Measurements from ENCODE around the gene ELAVL2. TPM values are rescaled to one million over a fixed set of nuclear protein-coding genes. Genes with fewer than 3 reads are reported as not detected.

ELAVL2 gene
- total and polyA plus RNA-seq, 2 donors (not counting 3 experiments of a cell fraction or from before 2014, with no cell fraction given): 0.06 to 0.20 TPM

GRCh38 chr9:23812673-23813072, 13.4 kb downstream of the ELAVL2 start:
- H3K9ac ChIP-seq (replicated peaks; ENCODE audit: extremely low read depth, insufficient read depth, low read length): no peak overlapping the region
- CTCF ChIA-PET: no interaction called here
- POLR2A ChIA-PET: no interaction called here
- H3K36me3 ChIP-seq (ENCODE audit: control insufficient read depth in 2 of 2, extremely low read depth in 1 of 2, insufficient read depth in 2 of 2, low read length in 2 of 2): no peaks in the 10 kb centered on the region
- no peaks in the 10 kb centered on the region for H3K9me1 ChIP-seq (replicated peaks; ENCODE audit: control insufficient read depth, extremely low read depth, insufficient read depth, low read length)
- FAIRE-seq (no peak), DNase-seq (ENCODE audit: low read depth, low spot score) (no peak)
- H3K4me1 ChIP-seq (ENCODE audit: control insufficient read depth, extremely low read depth, insufficient read depth, low read length): no peaks in the 10 kb centered on the region
- dilution Hi-C loops (cut with MboI; ENCODE audit: extremely low pct_ligation_motif_present, low sequenced_read_pairs): no loop called here
- no peaks in the 10 kb centered on the region for H3K79me2 ChIP-seq (ENCODE audit: control insufficient read depth, insufficient read depth, low read length)
- no peak for TF ChIP-seq FOS (IDR thresholded peaks at IDR 0.05; ENCODE audit: borderline replicate concordance, insufficient read depth, low read length)
- TF ChIP-seq GATA2 (IDR thresholded peaks at IDR 0.05; ENCODE audit: insufficient read depth, insufficient read length, low read depth, low read length): no peak
- TF ChIP-seq JUN (IDR thresholded peaks at IDR 0.05; ENCODE audit: borderline replicate concordance, insufficient read depth, insufficient read length, low read depth): no peak
- TF ChIP-seq POLR2AphosphoS5 (IDR thresholded peaks at IDR 0.05; ENCODE audit: insufficient read depth, low read depth, low read length): no peak
- no peaks in the 10 kb centered on the region for H4K20me1 ChIP-seq (replicated peaks; ENCODE audit: control insufficient read depth, extremely low read depth, insufficient read depth, low read length)
- no peak overlapping the region for H3K4me2 ChIP-seq (ENCODE audit: insufficient read depth, low read length)
- H3K27me3 ChIP-seq (ENCODE audit: control insufficient read depth in 2 of 2, insufficient read depth in 2 of 2, low read length in 2 of 2): no peaks in the 10 kb centered on the region
- intact Hi-C loops (cut with micrococcal nuclease): no loop called here
- H3K27ac ChIP-seq (ENCODE audit: insufficient read depth, low read depth, low read length): no peak overlapping the region
- no peak overlapping the region for H2AFZ ChIP-seq (ENCODE audit: low read depth, low read length)
- H3K9me3 ChIP-seq (replicated peaks; ENCODE audit: control insufficient read depth, insufficient read depth, low read length): no peaks in the 10 kb centered on the region
- no TSS peak for BruUV-seq (replicated peaks)
- no peak overlapping the region for H3K4me3 ChIP-seq (replicated peaks in 1 of 3; ENCODE audit: insufficient read depth in 1 of 3, low read depth in 1 of 3, low read length in 3 of 3)

DNA sequence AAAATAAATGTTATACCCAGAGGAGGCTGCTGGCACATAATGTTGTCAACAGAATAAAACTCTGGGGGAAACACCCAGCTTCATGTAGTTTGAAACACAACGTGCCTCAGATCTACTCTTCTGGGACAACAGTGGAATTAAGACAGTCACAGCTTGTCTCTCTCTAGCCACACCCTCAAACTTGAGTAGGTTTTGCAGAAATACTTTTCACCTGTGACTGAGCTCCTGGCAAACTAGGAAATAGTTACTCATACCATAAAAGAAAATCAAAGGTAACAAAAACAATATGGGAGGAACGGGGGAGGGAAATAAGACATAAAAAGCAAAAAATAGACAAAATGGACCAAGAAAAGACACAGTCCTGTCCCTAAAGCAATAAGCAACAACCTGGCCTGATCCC, 14.4 kb downstream of the ELAVL2 start:
- Histone ChIP-seq H3K9ac (replicated peaks; ENCODE audit: extremely low read depth, insufficient read depth, low read length) (no peak overlapping the region), H3K79me2 (ENCODE audit: control insufficient read depth, insufficient read depth, low read length) (no peaks in the 10 kb centered on the region), H3K27me3 (ENCODE audit: control insufficient read depth in 2 of 2, insufficient read depth in 2 of 2, low read length in 2 of 2) (no peaks in the 10 kb centered on the region), H4K20me1 (replicated peaks; ENCODE audit: control insufficient read depth, extremely low read depth, insufficient read depth, low read length) (no peaks in the 10 kb centered on the region), H3K4me2 (ENCODE audit: insufficient read depth, low read length) (no peak overlapping the region), H3K4me3 (replicated peaks in 1 of 3; ENCODE audit: insufficient read depth in 1 of 3, low read depth in 1 of 3, low read length in 3 of 3) (no peak overlapping the region), H2AFZ (ENCODE audit: low read depth, low read length) (no peak overlapping the region), H3K9me3 (replicated peaks; ENCODE audit: control insufficient read depth, insufficient read depth, low read length) (no peaks in the 10 kb centered on the region), H3K9me1 (replicated peaks; ENCODE audit: control insufficient read depth, extremely low read depth, insufficient read depth, low read length) (no peaks in the 10 kb centered on the region), H3K4me1 (ENCODE audit: control insufficient read depth, extremely low read depth, insufficient read depth, low read length) (no peaks in the 10 kb centered on the region), H3K27ac (ENCODE audit: insufficient read depth, low read depth, low read length) (no peak overlapping the region), H3K36me3 (ENCODE audit: control insufficient read depth in 2 of 2, extremely low read depth in 1 of 2, insufficient read depth in 2 of 2, low read length in 2 of 2) (no peaks in the 10 kb centered on the region)
- DNase-seq (ENCODE audit: low read depth, low spot score): no peak
- TF ChIP-seq EZH2 (IDR thresholded peaks at IDR 0.05; ENCODE audit: borderline replicate concordance, low read depth, low read length, severe bottlenecking) (no peak), POLR2AphosphoS5 (IDR thresholded peaks at IDR 0.05; ENCODE audit: insufficient read depth, low read depth, low read length) (no peak), GATA2 (IDR thresholded peaks at IDR 0.05; ENCODE audit: insufficient read depth, insufficient read length, low read depth, low read length) (no peak)
- dilution Hi-C loops (cut with MboI; ENCODE audit: extremely low pct_ligation_motif_present, low sequenced_read_pairs) (no loop called here), intact Hi-C loops (cut with micrococcal nuclease) (no loop called here)
- no peak for FAIRE-seq
- no TSS peak for BruUV-seq (replicated peaks)
- CTCF ChIA-PET: no interaction called here
- POLR2A ChIA-PET: no interaction called here

Data from endothelial cell of umbilical vein (primary cell).